Mesenteric fat pad (tissue), 1 donor: ENCODE data around the gene DNAJC27. TPM values are rescaled to one million over a fixed set of nuclear protein-coding genes. Genes with fewer than 3 reads are reported as not detected.
A peak's percentile ranks its signal among the peaks of the same experiment; 100 is the strongest.

Experiments
- DNase-seq: peaks from one replicate; pipeline ENCODE4 v3.0.0-alpha.2; 2020; ENCODE audit warnings: low spot score
- total RNA-seq: library from RNA; stranded (reverse); fragmentation: NEBNext Ultra II Directional; extraction: Animal tissue kit (Norgen Biotek cat#: 25700); gene quantifications from one replicate; pipeline ENCODE4 v1.2.1, GENCODE V29; 2021
- donor health status: DM: yes; HTN: yes; CAD: no.

DNAJC27 gene
- total RNA-seq, 1 donor from 2014 or later, result 10.5 TPM

DNA sequence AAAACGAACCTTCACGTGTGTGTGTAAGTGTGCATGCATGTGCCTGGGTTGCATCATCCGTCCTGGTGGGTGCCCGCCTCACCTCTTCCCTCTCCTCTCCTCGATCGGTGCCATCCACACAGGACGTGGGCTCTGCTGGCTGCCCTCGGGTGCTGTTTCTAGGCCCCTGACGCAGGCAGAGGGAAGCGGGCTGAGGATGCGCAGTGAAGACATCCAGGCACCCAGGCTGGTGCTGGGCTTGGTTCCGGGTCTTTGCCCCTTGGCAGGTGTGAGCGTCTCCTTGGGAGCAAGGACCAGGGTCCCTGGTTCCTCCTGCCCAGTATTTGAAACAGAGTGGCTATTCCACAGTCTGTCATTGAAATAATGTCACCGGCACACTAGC is 45.5 kb downstream of the DNAJC27 start:
- peak; percentile 74 for DNase-seq

- peak; percentile 8 for DNase-seq
Observed at GRCh38 chr2:24925815-24926214, 45.9 kb downstream of the DNAJC27 start.

DNA sequence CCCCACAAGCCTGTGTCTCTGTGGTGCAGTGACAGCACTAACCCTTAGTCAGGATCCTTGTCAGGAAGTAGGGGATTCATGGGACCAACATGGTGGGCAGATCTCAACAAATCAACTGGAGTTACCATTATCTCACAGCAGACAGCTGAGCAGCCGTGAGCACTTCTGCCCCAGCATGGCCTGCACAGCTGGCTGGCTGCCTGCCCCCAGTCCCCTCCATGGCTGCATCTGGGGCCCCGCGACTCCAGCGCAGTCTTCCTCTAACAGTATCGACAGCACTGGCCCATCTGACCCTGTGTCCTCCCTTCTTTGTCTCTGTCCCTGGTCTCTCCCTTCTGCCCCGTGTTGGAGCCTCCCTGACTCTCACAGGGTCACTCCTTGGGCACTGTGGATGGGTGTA is 47.0 kb downstream of the DNAJC27 start:
- DNase-seq, result no peak

GRCh38 chr2:24924266-24924665 is 47.5 kb downstream of the DNAJC27 start:
- DNase-seq, result peak; percentile 72

DNA sequence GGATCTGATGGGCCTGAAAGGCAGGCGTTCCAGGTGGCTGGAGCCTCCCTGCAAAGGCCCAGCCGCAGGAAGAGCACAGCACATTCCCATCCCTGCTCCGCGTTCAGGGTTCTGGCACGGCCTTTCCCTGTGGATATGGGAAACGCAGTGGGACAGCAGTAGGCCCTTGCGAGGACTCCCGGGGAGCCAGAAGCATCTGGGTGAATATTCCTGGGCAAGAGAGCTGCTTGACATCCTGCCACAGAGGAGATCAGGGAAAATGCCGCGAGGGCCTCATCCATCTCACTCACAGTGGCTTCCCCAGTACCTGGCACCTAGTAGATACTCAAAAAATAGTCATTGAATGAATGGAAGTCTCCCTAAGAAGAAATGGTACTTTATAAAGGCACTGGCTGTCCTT is 48.6 kb downstream of the DNAJC27 start:
- no peak for DNase-seq

DNA sequence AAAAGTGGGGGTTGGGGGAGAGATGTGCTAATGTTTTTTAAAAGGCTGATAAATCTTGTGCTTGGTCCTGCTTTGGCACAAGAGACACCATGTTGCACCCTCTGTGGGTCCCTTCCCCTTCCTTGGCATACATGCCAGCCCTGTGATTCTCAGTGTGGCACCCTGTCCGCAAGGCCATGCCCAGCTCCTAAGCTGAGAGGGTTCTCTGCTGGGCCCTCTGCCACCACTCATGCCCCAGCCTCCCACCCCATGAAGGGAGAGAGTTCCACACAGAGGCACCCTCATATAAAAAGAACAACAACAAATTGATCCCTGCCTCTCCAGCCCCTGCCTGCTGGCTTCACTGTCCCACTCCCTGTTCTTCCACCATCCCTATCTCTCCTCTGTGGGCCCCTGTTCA is 49.2 kb downstream of the DNAJC27 start:
- no peak for DNase-seq

GRCh38 chr2:24920809-24921441 is 50.8 kb downstream of the DNAJC27 start:
- DNase-seq, result peak; percentile 28

DNA sequence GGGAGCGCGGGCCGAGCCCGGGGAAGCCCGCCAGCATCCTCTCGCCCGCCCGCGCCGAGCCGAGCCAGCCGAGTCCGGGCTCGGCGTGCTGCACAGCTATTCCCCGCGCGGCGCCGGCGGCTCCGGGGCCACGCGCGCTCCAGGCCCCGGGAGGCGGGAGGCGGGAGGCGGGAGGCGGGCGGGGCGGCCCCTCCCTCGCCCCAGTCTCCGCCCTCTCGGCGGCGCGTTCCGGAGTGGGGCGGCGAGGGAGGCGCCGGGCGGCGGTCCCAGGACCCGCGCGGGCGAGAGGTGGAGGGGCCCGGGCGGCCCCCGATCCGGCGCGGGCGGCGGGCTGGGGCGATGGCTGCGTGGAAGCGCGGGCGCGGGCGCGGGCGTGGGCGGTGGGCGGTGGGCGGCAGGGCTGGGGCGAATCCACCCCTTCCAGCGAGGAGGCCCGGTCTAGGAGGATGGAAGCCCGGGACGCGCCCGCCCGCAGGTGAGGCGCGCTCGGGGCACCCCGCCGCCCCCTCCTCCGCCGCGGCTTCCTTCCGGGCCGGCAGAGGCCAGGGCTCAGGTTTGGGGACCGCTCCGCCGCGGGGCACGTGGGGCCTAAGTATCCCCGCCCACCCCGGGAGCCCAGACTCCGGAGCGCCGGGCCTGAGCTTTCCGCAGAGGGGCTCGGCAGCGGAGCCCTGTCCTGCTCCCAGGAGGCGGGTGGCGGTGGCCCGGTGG is 51.5 kb downstream of the DNAJC27 start, which contains the start of gene ADCY3:
Gene ADCY3, minus strand, starts transcription at position 140 of the 711 bp plus-strand sequence. CDS start 1,250 bp downstream, outside the sequence.
- peak; percentile 87 for DNase-seq

DNA sequence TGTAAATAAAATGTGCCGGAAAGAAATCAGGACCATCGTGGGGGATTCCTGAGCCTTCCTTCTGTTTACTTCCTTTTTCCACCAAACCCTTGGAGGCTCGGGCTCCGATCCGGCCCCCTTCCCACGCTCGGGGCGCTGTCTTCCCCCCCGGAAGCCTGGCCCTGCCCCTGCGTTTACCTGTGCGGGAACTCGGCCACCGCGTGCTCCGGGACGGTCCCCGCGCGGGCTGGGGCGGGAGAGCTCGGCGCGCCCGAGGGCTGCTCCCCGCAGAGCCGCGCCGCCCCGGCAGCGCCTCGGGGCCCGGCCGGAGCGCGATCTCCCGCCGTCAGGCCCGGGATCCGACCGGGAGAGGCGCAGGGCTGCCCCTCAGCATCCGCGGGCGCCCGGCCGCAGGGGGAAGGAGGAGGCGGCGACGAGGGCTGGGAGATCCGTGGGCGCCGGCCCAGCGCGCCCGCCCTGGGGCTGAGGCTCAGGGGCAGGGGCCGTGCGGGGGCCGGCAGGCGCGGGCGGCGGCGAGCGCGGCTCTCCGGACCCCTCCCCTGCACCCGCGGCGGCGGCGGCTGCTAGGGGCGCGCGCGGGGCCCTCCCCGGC is 52.2 kb downstream of the DNAJC27 start:
- DNase-seq, result no peak

DNA sequence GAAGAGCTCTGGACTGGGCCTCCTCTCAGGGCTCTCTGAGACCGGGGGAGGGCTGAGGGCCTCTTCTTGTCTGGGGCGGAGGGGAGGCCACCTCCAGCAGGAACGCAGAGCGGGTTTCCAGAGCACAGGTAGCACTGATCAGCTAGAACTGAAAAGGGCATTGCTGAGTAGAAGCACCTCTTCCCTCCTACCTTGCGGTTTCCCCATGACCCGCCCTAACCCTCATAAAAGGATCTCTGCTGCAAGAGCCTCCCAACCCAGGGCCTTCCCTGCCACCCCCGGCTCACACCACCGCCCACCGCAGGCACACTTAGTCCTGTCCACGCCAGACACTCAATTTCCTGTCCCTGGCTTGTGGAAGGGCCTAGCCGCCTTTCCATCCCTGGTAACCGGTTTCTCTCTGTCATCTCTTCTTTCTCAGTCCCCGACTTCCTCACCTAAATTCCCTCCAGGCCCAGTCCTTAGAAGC is 52.7 kb downstream of the DNAJC27 start:
- DNase-seq, result no peak

DNA sequence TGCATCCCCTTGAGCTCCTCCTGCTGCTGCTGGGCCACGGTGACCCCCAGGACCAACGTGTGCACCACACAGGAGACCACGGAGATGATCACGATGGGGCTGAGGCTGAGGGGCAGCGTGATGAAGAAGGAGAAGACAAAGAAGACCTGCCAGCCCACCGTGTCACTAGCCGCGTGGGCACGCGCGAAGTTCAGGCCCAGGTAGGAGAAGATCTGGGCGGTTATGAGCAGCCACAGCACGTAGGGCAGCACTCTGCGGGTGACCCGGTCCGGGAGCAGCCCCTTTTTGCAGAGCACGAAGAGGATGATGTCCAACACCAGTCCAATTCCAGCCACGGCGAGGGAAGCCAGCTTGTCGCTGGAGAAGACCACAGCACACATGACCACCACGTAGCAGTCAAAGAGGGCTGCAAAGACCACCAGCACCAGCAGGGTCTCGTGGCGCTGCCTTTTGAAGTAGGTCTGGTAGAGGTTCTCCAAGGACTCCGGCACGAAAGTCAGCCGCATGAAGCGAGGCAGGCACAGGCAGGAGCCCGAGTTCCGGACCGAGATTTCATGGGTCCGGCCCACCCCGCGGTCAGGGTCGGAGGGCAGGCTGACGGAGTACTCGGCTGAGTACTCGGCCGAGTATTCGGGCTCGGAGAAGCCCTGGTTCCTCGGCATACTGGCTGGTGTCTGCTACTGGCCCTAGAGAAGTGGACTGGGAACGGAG is 53.3 kb downstream of the DNAJC27 start:
- no peak for DNase-seq

GRCh38 chr2:24917731-24918325 is 53.9 kb downstream of the DNAJC27 start:
- DNase-seq, result no peak

GRCh38 chr2:24917086-24917485 is 54.7 kb downstream of the DNAJC27 start:
- no peak for DNase-seq

GRCh38 chr2:24915796-24916195 is 56.0 kb downstream of the DNAJC27 start:
- DNase-seq, result no peak

GRCh38 chr2:24915175-24915574 is 56.6 kb downstream of the DNAJC27 start:
- DNase-seq, result peak; percentile 45

DNA sequence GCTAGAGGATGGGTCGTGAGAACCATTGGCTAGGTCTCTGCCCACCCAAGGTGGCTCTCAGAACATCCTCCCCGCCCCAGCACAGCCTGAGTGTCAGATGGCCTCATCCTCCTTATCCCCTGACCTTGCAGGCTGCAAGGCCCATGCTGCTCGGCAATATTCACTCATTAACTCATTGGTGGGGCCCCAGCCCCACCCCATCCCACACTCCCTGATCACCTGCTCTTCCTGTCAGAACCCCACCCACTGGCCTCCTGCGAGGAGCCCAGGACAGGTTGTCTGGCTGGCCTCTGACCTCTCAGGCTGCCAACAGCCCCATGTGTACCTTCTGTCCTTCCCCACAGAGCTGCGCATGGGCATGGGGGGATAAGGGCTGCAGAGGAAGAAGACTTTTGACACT is 57.0 kb downstream of the DNAJC27 start:
- DNase-seq, result peak; percentile 79

- peak; percentile 85 for DNase-seq
Observed at GRCh38 chr2:24913911-24914310, 57.8 kb downstream of the DNAJC27 start.

DNA sequence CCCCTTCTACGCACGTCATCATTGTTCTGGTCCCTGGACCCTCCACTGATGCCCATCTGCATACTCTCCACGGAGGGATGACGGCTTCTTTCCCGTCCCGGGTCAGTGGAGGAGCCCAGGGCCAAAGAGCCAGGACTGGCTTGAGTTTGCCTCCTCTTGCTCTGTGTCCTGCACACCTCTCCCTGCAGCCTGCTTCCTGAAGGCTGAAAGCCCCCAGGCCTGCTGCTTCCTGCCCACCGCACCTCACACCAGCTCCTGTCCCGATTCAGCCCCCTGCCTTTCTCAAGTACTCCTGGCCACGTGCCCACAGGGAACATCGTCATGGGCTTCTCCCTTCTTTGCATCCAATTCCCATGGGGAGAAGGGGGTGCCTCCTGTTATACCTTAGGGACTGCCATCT is 58.8 kb downstream of the DNAJC27 start:
- peak; percentile 28 for DNase-seq

- no peak for DNase-seq
Observed at GRCh38 chr2:24912523-24912922, 59.2 kb downstream of the DNAJC27 start.

- DNase-seq, result peak; percentile 43
Observed at GRCh38 chr2:24910245-24910644, 61.5 kb downstream of the DNAJC27 start.

- DNase-seq, result peak; percentile 57
Observed at GRCh38 chr2:24909555-24910177, 62.1 kb downstream of the DNAJC27 start.
